GM19025 (cell line): ENCODE data around the gene RBX1.
"Not testable (repeated sequence)": the region's sequence is repeated elsewhere in the genome, so short reads cannot be mapped to it uniquely, and the experiment has no call there.

ENCODE experiments used
- ATAC-seq: cut with Tn5 transposase; IDR thresholded peaks from one replicate; pipeline ENCODE4 v1.9.1; 2021; ENCODE audit warnings: mild to moderate bottlenecking, low read depth, moderate library complexity; ENCODE audit not compliant: unreplicated experiment

Gene RBX1

DNA sequence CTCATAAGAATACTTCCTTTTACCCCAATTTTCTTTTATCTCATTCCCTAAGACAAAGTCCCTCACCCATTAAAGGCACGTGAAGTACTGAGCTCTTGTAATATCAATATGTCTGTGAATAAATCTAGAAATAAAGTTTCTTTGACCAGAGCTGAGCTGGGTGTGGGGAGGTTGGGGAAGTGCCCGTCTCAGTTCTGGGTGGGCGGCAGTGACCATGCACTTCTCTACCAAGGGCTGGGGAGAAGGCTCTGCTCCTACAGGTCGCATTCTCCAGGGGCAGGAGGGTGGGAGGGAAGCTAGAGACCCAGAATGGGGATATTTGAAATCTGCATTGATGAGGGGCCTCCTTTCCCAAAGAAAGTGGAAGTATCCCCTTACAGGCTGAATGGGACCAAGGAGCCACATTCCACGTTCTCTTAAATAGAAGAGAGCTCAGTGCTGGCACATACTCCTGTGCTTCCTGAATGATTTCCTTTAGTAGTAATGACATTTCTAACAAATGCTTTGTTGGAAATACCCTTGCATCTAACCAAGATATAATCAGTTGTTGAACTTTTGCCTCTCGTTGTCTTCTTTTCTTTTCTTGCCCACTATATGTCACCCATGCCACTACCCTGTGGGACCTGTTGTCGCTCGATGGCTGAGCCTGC, 16.1 kb downstream of the RBX1 start:
- ATAC-seq = no peak

DNA sequence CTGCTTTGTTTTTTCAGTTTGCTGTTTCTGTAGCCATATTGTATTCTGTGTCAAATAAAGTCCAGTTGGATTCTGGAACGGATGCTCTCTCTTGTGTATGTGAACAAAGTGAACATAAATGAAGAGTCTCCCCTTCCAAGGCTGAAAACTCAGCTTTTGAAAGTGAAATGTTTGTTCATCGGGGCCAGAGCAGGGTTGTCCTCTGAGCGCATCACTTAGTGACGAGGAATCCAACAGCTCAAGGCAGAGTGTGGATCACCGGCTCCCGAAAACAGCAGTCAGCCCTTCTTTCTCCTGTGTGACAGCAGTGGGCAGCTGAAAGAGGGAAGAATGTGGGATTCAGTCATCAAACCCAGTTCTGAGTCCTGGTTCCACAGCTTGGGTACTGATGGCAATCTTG, 21.4 kb downstream of the RBX1 start:
- ATAC-seq = no peak

DNA sequence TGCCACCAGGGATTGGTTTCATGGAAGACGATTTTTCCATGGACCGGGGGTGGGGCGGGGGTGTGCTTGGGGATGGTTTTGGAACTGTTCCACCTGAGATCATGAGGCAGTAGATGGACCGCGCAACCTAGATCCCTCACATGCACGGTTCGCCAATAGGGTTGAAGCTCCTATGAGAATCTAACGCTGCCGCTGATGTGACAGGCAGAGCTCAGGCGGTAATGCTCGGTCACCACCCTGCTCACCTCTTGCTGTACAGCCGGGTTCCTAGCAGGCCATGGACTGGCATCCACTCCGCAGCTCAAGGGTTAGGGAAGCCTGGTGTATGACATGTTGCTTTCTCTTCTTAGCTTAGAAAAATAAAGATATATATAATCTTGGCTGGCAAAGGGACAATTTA, 22.0 kb downstream of the RBX1 start:
- no peak for ATAC-seq

DNA sequence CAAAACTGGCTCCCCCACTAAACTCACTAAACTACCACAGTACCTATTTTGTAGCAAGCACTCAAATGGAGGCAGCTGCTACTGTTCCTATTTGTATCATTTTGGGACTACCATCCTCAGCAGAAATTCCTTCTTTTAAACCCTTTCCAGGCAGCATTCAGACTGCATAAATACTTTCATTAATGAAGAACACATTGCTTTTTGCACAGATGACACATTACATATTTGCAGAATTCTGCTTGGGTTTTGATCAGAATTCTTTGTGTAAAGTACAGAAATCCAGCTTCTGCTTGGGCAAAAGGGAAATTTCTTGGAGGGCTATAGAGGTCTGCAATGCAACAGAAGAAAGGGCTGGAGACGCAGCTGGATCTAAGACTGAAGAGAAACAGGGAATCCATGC, 24.2 kb downstream of the RBX1 start:
- no peak for ATAC-seq

DNA sequence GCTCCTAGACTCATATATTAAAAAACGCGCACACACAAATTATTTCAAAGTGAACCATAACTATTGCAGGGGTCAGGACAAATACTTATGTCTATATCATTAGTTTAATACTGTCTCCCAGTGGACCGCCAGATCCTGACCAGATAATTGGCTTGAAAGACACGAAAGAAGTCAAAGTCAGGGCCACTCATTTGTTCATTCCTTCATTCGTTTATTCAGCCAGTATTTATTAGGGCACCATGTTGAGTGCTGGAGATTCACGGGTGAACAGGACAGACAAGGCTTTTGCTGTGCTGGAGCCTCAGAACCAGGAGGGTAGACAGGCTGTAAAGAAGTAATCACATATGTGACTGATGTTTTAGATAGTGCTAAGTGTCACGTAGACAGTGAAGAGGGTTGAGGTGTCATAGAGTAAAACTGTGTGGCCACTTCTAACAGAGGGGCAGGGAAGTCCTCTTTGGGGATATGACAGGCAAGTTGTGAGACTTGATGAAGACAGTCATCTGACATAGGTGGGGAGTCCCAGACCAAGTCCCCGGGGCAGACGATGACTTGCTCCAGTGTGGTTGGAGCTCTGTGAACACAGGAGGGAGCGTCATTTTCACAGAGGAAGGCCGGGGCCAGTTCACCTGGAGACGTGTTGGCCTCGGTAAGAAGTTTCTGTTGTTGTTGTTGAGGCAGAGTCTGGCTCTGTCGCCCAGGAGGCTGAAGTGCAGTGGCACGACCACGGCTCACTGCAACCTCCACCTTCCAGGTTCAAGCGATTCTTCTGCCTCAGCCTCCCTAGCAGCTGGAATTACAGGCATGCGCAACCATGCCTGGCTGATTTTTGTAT, 25.9 kb downstream of the RBX1 start:
- no peak for ATAC-seq

DNA sequence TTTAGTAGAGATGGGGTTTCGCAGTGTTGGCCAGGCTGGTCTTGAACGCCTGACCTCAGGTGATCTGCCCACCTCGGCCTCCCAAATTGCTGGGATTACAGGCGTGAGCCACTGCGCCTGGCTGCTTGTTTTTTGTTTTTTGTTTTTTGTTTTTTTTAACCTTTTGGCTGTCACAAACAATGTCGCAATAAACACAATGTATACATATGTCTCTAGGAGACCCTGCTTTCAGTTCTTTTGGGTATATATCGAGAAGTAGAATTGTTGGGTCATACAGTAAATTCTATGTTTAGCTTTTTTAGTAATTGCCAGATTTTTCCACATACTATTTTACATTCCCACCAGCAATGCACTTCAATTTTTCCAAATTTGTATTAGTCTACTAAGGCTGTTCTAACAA, 28.0 kb downstream of the RBX1 start:
- ATAC-seq = no peak

DNA sequence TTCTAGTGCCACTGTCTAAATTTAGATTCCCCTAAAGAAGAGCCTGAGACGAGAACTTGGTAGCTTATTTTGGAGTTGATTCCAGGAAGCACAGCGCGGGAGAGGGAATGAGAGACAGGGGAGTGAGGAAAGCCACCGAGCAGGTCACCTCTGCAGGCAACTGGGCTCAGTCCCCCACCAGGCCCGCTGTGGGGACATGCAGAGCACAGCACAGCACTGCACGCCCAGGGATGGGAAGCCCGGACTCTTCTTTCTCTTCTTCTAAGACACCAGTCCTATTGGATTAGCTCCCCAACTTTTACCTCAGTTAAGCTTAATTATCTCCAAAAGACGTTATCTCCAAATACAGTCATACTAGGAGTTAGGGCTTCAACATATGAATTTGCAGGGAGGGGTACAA, 28.7 kb downstream of the RBX1 start:
- no peak for ATAC-seq

DNA sequence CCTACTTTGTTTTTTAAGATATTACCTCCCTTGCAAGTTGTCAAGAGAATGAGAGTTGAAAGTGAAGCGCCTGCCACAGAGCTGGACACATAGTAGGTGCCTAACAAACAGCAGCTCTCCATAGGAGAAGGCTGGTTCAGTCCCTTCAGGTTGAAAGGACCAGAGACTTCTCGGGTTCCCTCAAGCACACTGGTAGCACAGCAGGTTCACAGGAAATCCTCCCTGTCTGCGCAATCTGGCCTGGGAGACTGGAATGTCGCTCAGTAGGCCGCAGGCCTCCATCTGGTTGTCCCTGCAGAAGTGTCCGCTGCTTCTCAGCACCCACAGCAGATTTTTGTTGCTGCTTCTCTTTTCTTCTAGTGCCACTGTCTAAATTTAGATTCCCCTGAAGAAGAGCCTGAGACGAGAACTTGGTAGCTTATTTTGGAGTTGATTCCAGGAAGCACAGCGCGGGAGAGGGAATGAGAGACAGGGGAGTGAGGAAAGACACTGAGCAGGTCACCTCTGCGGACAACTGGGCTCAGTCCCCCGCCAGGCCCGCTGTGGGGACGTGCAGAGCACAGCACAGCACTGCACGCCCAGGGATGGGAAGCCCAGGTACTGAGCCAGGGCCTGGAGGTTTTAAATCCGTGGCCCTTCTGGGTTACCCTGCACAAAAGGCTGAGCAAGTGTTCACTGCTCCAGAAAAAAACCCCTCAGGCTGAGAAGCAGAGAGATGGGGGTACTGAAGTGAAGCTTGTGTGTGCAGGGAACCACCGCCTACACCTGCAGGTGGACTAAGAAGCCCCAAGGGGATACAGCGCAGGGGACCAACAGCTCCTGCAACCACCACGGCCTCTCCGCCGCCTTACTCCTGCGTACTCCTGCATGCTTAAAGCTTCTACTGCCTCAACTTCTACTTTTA, 31.6 kb downstream of the RBX1 start:
- ATAC-seq = no peak

DNA sequence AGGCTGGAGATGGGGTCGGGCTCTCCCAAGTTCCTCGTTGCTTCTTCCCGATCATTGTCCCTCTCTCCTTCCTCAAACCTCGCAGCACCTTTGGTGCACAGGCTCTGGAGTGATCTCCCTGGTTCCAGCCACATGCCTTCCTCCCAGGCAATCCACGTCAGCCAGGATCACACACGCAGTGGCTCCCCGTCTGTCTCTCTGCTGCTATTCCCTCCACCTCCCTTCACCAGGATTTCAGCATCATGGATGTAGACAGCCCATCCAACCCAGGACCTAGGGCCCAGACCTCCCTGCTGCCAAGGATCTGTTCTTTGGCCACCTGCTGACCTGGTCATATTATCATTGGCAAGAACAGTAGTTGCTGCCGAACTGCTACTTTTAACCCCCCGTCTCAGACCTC, 40.1 kb downstream of the RBX1 start:
- ATAC-seq = no peak

DNA sequence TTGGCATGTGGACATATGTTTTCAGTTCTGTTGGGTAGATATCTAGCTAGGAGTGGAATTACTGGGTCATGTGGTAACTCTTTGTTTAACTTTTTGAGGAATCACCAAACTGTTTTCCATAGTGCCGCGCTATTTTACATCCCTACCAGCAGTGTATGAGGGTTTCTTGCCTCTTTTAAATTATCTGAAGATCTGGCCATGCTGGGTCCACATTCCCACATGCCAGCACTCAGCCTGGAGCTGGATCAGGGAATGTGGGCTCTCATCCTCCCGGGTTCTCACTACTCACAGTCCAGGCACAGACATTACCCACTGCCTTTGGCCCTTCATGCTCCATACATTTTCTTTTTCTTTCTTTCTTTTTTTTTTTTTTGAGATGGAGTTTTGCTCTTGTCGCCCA, 44.6 kb downstream of the RBX1 start:
- no peak for ATAC-seq

DNA sequence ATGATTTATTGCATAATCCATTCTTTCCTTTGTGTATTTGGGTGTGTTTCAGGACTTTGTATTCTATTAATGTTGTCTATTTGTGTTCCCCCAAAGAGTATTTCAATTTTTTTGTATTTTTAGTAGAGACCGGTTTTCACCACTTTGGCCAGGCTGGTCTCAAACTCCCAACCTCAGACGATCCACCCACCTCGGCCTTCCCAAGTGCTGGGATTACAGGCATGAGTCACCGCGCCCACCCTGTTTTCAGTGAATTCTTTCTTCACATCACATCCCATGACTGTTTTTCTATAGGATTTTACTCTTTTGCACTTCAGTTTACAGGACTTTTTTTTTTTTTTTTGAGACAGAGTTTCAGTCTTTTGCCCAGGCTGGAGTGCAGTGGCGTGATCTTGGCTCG, 46.3 kb downstream of the RBX1 start:
- ATAC-seq = no peak

DNA sequence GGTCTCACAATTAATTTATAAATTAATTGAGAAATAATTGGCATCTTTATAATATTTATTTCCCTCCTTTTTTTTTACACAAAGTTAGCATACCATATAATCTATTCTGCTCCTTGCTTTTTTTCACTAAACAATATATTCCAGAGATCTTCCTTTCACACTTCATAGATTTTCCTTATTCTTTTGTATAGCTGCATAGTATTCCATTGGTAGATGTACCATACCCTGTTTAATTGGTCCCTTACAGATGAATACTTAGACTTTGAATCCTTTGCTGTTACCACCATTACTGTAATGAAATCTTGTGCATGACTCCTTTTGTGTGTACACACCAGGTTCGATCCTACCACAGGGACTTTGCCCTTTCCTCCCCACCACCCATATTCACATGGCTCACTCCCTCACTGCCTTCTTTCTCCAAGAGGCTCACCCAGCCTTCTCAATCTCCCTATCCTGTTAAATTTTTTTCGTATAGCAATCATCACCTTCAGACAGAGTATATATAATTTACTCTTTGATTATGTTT, 48.9 kb downstream of the RBX1 start:
- no peak for ATAC-seq

DNA sequence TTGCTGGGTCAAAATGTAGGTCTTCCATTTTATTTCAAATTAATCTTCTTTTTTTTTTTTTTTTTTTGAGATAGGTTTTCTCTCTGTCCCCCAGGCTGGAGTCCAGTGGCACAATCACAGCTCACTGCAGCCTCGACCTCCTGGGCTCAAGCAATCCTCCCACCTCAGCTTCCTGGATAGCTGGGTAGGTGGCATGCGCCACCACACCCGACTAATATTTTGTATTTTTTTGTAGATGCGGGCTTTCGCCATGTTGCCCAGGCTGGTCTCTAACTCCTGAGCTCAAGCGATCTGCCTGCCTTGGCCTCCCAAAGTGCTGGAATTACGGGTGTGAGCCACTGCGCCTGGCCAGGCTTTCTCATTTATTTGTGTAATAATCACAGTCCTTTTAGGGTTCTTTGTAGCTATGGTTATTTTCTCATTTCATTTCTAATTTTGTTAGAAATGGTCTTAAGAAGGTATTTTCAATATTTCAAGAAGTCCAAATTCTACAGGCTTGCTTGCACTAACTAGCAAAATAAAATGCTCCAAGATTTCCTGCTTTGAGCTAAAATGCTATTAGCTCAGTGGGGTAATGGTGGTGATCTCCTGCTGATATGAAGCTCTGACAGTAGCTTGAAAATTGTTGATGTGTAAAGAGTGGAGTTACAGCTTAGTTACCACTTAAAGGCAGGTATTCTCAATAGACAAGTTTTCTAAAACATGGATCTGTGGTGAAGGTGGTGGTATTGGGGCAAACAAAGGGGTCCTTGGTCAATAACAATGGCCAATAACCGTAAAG, 50.0 kb downstream of the RBX1 start:
- no peak for ATAC-seq

DNA sequence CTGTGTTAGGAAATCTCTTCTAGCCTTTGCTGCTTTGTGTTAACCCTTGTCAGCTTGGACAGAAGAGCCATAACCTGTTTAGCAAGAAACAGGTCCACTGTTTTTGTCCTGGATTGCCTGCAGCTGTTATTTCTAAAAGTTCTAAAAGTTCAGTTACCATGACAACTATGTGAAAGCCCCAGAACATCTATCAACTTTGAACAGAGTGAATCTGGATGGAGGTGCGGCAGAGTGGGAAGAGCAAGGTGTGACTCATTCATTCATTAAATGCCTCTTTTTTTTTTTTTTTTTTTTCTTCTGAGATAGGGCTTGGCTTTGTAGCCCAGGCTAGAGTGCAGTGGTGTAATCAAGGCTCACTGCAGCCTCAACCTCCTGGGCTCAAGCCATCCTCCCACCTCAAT, 50.5 kb downstream of the RBX1 start:
- ATAC-seq = no peak

DNA sequence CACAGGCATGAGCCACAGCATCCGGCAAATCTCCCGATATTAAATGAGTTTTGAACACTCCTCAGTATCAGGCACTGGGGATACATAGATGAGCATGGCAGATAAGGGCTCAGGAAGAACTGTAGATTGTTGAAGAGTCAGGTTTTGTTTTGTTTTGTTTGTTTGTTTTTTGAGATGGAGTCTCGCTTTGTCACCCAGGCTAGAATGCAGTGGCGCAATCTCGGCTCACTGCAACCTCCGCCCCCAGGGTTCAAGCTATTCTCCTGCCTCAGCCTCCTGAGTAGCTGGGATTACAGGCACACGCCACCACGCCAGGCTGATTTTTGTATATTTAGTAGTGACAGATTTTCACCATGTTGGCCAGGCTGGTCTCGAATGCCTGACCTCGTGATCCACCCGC, 51.2 kb downstream of the RBX1 start:
- not testable (repeated sequence) for ATAC-seq

DNA sequence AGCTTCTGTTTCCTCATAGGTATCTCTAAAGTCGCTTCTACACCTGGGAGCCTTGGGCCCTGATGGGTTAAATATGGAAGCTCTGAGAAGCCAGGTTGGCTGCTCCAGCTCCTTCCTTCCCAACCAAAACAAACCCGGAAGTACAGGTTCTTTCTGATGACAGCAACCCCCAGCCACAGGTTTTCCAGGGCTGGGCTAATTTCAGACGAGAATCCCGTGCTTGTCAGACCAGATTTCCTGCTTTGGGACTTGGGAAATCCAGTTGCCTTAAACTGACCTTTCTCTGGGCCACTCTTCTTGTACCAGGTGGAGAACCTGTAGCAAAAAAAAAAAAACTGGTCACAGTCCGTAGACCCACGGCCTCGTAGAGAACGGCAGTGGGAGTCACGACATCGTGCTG, 51.9 kb downstream of the RBX1 start:
- no peak for ATAC-seq

DNA sequence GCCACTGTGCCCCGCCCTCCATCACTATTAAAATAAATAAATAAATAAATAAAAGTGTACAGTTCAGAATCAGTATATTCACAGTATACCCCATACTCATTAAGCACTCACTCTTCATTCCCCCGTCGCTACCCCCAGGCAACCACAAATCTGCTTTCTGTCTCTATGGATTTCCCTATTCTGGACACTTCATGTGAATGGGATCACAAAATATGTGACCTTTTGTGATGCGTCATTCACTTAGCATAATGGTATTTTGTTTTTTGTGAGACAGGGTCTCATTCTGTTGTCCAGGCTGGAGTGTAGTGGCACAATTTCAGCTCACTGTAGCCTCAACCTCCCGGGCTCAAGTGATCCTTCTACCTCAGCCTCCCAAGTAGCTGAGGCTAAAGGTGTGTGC, 52.8 kb downstream of the RBX1 start:
- no peak for ATAC-seq

DNA sequence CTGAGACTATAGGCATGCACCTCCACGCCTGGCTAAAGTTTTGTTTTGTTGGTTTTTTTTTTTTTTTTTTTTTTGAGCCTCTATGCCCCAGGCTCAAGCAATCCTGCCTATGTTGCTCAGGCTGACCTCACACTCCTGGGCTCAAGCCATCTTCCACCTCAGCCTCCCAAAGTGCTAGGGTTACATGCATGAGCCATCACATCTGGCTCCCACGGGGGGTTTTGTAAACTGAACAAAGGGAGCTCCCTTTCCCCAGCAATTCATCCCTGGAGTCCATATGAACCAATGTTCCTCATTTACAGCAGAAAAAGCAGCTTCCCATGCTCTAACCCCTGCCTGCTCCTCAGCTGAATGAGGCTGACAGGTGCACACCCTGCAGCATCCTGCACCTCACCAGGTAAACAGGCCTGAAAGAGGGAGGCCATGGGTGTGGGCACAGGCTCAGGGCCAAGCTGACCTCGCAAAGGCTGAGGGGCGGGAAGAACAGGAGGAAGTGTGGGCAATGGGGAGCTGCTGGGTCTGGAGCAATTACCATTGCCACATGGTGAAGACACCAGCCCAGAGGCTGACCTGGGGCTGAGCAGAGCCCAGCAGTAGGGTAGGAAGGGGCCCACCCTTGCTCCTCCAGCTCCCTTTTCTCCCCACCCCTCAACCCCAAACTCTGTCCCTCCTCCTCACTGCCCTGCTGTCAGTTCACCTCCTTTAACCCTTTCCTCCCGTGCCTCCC, 58.2 kb downstream of the RBX1 start:
- ATAC-seq = no peak

DNA sequence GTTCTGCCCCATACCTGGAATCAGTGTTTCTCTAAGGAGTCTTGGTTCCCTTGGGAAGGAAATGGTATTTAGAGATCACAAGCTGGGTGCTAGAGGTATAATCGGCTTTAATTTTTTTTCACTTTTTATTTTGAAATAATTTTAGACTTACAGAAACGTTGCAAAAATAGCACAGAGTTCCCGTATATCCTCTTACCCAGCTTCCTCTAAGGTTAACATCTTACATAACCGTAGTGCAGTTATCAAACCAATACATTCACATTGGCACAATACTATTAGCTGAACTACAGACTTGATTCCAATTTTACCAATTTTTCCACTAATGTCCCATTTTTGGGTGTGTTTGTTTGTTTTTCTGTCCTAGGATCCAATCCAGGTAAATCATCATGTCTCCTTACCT, 63.8 kb downstream of the RBX1 start:
- no peak for ATAC-seq
